SH-SY5Y (cell line): ENCODE data around the gene MST1.

Experiments used
- GATA2 ChIP-seq: IDR thresholded peaks from 2 replicates; pipeline ENCODE4 v1.6.1; 2011; ENCODE audit warnings: mild to moderate bottlenecking, low read depth, low read length
- GATA3 ChIP-seq: IDR thresholded peaks from 2 replicates; pipeline ENCODE4 v1.6.1; 2011; ENCODE audit warnings: low read depth, mild to moderate bottlenecking, low read length, moderate library complexity

- no peak for TF ChIP-seq GATA3
- TF ChIP-seq GATA2: no peak
These were observed 33.6 kb upstream of the MST1 start for GRCh38 chr3:49722896-49723295.
